HG03432 (cell line): ENCODE results near the gene PLP1.
"Not testable (repeated sequence)": the region's sequence is repeated elsewhere in the genome, so short reads cannot be mapped to it uniquely, and the experiment has no call there.

Source experiments
- ATAC-seq: cut with Tn5 transposase; IDR thresholded peaks from one replicate; pipeline ENCODE4 v1.9.1; 2021; ENCODE audit warnings: mild to moderate bottlenecking, moderate library complexity; ENCODE audit not compliant: unreplicated experiment

Gene PLP1, protein sequence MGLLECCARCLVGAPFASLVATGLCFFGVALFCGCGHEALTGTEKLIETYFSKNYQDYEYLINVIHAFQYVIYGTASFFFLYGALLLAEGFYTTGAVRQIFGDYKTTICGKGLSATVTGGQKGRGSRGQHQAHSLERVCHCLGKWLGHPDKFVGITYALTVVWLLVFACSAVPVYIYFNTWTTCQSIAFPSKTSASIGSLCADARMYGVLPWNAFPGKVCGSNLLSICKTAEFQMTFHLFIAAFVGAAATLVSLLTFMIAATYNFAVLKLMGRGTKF

GRCh38 chrX:103776546-103776945 is at the start of gene PLP1:
Gene PLP1 (plus strand): TSS chrX:103776840. CDS start chrX:103776996, 156 bp downstream.
- ATAC-seq, result no peak

DNA sequence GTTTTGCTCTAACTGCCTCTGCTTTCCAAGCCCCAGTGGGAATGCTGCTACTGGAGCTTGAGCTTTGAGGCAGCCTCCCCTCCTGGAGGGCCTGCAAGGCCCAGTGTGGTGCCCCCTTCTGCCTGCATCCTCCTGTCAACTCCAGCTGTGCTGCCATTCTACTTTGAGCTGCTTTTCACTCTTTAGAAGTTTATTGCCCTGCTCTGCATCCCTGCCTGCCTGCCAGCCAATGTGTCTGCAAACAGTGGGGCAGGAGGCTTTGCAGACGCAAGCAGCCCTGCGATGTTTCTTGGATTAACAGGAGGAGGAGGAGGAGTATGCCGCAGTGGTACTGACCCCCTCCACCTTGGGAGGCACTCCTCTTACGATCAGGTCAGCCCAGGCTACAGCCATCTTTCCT is 49.5 kb upstream of the PLP1 start:
- ATAC-seq, result no peak

DNA sequence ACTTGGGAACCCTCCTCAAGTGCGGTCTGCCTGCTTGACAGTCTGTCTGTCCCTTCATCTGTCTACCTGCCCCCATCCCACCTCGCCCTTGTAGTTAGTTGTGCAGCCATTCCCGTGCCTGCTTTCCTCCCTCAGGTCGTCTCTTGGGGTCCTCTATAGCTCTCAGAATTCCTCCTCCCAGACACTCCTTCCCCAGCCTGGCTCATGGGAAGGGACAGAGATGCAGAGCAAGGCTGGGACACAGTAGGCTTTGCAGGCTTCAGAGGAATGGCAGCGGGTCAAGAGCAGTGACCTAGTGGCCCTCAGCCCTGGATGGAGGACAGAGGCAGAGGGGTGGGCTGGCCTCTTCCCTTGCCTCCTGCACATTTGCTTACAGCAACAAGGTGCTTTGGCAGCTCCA is 47.6 kb upstream of the PLP1 start:
- no peak for ATAC-seq

GRCh38 chrX:103730147-103730795 is 46.4 kb upstream of the PLP1 start:
- no peak for ATAC-seq

- no peak for ATAC-seq
Observed at GRCh38 chrX:103730796-103731493, 45.7 kb upstream of the PLP1 start.

DNA sequence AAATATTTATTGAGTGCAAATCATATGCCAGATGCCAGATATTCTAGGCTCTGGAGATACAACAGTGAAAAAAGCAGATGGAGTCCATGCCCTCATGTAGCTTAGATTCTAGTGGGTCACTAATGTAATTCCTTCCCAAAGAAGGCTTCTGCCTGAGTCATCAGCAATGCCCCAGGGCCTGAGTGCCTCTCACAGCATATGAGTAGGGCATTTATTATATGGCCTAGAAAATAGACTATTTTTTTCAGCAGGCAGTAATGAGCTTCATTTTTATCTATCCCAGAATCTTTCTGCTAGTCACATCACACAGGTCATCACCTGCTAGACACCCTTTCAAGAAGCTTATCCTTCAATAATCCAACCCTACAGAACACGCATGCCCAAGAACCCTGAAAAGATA is 43.6 kb upstream of the PLP1 start:
- ATAC-seq, result no peak

- no peak for ATAC-seq
Observed at GRCh38 chrX:103734125-103734760, 42.4 kb upstream of the PLP1 start.

GRCh38 chrX:103737696-103738095 is 38.9 kb upstream of the PLP1 start:
- ATAC-seq, result no peak

GRCh38 chrX:103739421-103739820 is 37.2 kb upstream of the PLP1 start:
- ATAC-seq, result no peak

DNA sequence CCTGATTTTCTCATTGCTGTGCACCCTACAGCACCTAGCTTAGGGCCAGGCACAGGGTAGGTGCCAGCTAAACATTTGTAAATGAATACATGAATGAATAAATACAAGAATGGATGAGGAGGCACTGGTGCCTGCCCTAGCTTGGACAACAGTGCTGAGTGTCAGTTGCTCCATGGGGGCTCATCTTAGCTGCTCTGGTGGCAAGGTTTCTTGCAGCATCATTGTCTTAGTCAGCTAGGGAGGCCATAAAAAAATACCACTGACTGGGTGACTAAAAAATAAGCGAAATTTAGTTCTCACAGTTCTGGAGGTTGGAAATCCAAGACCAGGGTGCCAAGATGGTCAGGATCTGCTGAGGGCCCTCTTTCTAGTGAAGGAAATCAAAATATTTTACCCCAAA is 34.8 kb upstream of the PLP1 start:
- no peak for ATAC-seq

GRCh38 chrX:103742339-103742738 is 34.3 kb upstream of the PLP1 start:
- no peak for ATAC-seq

DNA sequence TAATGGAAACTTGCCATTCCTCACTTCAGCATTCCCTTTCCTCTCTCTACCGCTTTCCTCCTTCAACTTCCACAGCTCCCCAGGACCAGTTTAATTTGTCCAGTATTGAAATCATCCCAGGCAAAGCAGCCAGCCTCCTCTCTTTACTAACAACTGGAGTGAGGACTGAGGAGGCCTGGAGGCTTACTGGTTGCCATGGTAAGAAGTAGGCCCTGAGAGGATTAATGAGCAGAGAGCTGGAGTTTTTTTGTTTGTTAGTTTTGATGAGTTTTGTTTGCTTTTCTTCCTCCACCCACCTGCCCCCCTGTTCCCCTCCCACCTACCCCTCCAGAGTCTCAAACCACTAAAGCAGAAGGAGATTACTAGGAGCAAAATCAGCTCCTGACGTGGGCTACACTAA is 29.5 kb upstream of the PLP1 start:
- no peak for ATAC-seq

DNA sequence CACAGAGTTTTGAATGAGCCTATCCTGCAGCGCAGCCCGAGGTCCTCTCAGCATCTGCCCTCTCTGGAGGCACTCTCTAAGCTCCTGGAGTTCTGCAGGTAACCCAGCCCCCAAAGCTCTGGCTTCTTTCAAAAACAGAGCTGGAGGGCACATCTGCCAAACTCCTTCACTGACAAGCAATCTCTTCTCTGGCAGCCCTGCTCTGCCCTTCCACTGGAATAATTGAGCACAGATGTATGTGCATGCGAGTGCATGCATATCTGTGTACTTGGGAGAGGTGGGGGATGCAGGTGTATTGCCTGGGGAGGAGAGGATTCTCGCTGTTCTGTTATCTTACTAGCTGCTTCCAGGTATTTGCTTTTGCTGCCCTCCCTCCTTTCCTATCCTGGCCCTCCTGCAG is 22.2 kb upstream of the PLP1 start:
- ATAC-seq, result no peak

DNA sequence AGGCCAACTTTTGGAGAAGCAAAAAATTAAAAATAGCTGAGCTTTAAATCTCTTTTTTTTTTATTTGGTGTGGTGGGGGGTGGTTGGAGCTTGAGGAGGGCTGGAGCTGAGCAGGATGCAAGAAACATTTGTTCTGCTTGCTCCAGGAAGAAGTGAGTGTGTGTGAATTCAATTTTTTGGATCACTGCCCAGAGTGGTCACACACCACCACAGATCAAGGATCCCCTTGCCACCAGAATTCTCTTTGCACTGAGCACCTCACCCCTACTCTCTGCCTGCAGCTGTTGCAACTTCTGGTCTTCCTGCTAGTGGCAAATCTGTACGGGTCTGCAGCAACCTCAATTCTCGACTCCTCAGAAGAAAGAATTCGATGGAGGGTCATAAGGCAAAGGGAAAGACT is 19.9 kb upstream of the PLP1 start:
- no peak for ATAC-seq

GRCh38 chrX:103758555-103758954 is 18.1 kb upstream of the PLP1 start:
- no peak for ATAC-seq

DNA sequence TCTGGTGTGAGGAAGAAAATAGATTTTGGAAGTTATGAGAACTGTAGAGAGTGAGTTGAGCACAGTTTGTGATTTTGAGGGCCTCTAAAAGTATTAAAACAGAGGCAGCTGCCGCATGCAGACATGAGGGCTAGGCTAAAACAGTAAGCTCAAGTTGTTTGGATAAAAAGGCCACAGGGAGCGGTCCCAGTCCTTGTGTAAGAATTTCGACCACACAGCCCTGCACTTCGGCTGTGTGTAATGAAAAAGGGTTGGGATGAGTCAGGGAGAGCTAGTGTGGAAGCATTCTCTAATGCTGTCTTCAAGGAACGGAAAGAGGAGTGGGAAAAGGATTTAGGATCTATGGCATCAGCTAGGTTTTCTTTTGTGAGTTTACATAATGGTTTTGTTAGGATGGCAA is 13.1 kb upstream of the PLP1 start:
- ATAC-seq, result not testable (repeated sequence)

DNA sequence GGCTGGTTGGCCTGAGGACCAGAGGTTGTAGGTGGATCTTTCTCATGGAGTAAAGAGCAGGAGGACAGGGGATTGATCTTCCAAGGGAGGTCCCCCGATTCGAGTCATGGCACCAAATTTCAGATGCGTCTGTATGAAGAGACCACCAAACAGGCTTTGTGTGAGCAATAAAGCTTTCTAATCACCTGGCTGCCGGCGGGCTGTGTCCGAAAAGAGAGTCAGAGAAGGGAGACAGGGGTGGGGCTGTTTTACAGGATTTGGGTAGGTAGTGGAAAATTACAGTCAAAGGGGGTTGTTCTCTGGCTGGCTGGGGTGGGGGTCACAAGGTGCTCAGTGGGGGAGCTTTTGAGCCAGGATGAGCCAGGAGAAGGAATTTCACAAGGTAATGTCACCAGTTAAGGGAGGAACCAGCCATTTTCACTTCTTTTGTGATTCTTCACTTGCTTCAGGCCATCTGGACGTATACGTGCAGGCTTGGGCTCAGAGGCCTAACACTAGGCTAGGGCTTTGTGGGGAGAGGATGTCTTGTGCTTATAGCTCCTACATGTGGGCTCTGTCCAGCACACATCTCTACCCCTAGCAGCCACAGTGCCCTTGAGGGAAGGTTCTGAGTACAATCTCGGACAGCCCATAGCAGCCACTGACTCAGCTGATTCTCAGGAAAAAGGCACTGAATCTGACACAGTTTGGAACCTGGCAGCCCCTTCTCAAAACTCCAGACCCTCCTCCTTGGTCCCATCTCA is 9.7 kb upstream of the PLP1 start:
- ATAC-seq, result not testable (repeated sequence)

DNA sequence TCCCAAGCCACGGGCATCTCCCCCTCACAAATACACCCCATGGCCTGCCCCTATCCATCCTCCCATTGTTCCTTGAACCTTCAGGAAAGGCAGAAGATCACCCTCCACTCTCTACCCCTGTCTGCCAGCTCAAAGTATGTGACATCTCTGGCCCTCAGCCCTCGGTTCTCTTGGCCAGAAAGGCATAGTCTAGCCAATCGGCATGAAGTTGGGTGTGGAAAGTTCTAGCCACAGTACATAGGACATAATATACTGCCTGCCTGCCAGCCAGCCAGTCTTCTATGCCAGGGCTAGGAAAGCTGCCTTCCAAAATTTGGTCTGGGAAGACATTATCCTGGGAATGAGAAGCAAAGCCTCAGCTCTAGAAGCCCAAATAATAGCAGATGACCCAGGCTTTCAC is 3.2 kb upstream of the PLP1 start:
- ATAC-seq, result no peak

DNA sequence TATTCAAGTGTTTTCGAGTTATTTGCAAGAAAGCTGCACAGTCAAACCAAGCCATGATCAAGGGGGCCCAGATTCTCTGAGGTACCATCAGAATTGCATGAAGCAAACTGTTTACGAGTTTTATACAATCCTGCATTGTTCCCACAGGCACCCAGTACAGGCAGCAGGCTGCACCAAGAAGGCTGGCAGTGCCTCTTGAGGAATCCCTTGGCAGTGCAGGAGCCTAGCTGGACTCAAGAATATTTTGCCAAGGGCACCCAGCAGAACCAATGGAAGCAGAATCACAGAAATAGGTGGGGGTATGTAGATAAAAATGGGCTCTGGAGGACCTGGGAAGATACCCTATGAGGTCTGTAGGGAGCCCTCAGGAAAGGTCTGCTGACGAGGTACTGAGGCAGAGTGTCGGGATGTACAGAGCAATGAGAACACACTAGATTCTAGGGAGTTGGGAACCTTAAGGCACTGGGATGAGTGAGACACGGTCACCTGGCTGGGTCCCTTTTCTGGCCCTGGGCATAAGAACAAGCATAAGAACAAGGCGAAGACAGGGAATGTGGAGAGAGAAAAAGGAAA is 2.5 kb upstream of the PLP1 start:
- no peak for ATAC-seq

DNA sequence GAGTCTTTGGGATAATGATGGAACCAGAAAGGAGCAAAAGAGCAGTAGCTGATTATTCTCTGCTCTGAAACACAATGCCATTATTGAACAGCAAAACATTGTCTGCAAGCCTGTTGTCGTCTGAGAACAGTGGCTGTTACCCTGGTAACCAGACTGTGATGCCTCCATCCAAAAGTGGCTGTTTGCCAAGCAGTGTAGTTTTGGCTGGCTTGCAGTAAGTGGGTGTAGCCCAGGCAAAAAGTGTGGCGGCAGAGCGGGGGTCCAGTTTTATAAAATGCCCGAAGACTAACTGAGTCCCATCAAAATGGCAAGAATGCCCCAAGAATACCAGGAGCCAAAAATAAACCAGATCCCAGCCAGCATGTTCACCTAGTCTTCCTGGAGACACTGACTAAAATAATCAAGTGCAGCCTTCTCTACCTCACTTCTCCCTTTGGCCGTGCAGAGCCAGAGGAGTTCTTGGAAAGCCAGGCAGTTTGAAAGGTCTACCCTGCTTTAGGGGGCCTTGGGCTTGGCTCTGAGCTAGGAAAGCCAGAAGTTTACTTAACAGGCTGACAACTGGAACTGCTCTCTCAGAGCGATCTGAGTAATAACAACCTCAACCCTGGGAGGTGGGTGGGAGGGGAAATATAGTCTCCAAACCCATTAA is 2.6 kb downstream of the PLP1 start:
- no peak for ATAC-seq
